ENCODE results near the gene THADA.

THADA gene

GRCh38 chr2:43323857-43324256 is 272.0 kb downstream of the THADA start:
- DNase-seq = no peak

GRCh38 chr2:43321446-43321845 is 274.4 kb downstream of the THADA start:
- DNase-seq = no peak

DNA sequence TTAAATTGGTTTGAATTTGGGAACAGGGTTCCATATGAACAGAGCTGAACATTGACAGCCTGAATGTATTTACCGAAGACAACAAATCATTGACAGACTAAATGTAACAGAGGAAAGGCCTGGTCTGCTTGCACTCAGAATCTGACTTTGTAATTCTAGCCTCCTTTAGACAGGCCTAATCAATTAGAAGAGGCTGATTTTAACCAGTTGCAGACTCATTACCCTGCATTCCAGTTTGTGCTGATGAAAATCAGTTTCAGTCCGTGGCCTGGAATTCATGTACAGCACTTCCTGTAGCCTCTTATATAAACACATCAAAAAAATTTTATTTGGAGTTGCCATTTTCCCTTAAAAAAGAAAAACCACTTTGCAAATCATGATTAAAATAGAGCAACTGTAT is 276.3 kb downstream of the THADA start:
- no peak for DNase-seq

GRCh38 chr2:43318791-43319190 is 277.0 kb downstream of the THADA start:
- DNase-seq = no peak

DNA sequence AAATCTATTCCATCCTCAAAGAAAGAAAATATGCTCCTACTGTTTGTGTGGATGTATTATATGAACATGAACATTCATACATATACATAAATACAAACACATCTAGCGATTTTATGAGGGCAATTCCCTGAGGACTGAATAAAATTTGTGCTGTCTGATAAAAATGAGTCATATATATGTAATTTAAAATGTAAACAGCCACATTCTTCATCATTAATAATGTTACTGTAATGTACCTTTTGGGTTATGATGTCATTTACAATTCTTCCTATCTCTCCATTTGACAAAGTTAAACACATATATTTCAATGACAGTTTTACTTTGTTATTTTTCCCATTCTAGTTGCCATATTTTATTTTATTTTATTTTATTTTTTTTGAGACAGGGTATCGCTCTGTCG is 278.2 kb downstream of the THADA start:
- no peak for DNase-seq

DNA sequence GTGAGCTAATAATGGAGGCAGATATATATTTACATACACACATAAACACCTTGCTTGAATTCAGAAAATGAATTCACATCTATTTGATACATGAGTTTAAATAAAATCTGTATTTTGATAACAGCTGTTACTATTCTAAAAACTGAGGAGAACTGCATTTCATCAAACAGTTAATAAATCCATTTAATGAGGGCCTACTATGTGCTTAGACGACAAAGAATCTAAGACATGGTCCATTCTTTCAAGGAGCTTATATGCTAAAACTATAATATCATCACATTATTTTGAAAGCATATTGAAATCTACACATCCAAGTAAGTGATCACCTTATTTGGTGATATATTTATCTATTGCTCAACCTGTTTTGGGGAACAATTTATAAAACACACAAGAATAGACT is 278.6 kb downstream of the THADA start:
- DNase-seq = no peak

DNA sequence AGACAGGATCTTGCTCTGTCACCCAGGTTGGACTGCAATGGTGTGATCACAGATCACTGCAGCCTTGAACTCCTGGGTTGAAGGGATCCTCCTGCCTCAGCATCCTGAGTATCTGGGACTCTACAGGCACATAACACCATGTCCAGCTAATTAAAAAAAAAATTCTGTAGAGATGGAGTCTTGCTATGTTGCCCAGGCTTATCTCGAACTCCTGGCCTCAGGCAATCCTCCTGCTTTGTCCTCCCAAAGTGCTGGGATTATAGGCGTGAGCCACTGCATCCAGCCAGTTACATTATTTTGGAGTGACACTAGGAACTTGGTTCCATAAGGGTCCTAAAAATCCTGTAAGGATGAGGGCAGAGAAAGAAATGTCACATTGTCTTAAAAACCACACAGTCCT is 280.4 kb downstream of the THADA start:
- DNase-seq = no peak

DNA sequence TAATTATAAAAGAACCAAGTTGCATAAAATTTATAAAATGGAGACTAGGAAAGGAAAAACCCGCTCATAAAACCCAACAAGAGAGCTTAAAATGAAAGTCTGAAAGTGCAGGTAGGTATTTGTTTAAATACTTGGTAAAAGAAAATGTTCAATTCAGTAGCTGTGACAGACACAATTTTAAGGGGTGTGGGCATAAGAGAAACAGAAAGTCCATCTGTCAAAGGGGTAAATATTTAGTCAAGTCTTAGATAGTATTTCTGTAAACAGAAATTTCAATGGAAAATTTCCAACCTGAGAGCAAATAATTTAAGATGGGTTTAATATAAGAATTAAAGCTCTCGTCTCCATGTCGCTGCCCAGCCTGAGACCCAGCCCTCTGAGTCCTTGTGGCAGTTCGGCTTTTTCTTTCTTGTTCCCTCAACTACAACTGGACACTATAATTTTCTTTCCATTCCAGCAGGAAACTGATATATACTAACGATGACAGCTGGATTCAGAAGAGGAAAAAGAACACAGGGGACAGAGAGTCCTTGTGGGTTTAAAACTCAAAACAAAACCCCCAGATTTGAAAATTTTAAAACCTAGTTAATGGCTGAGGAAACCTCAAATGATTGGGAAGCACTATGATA is 281.4 kb downstream of the THADA start:
- no peak for DNase-seq

GRCh38 chr2:43313642-43314017 is 282.2 kb downstream of the THADA start:
- DNase-seq = no peak

DNA sequence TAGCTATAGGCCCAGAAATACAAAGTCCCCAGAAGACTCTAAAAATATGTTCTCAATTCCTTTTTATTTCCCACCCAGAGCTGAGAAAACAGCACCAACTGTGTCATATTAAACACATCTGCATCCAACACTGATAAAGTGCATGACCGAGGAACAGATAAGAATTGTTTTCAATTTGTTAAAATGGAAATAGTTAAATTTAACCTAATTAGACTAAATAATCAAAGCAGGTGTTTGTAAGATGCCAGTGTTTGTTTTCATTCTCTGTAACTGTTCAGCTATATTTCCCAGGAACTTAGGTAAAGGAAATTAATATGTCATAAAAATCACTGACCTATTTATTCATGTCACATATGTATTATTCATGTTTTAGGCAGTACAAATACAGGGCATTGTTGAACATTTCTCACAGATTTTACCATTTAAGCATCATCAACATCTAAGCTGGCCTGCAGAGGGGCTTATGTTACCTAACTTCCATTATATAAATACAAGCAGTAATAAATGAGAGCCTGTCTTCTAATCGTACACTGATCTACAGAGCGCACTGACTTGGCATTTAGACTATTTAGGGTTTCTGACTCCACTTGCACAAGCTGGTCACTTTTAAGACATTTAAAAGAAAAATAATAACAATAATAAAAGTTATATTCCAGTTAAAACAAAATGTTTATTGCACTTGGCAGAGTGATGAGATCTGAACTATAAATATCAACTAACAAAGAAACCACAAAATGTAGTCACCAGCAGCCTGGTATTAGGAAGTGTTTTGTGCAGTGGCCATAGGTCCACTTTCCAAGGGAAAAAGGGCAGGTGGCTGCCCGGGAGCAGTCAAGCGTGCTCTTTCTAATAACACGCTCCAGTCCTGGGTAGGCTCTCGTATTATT is 282.8 kb downstream of the THADA start:
- DNase-seq = no peak

DNA sequence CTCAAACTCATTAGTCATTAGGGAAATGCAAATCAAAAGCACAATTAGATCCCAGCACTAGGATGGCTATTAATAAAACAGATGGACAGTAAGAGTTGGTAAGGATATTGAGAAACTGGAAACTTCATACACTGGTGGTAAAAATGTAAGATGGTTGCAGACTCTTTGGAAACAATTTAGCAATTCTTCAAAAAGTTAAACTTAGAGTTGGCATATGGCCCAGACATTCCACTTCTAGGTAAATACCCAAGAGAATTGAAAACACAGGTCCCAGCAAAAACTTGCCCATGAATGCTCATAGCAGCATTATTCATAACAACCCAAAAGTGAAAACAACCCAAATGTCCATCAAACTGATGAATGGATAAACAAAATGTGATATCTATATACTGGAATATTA is 284.6 kb downstream of the THADA start:
- no peak for DNase-seq

GRCh38 chr2:43309935-43310334 is 285.9 kb downstream of the THADA start:
- DNase-seq = no peak

DNA sequence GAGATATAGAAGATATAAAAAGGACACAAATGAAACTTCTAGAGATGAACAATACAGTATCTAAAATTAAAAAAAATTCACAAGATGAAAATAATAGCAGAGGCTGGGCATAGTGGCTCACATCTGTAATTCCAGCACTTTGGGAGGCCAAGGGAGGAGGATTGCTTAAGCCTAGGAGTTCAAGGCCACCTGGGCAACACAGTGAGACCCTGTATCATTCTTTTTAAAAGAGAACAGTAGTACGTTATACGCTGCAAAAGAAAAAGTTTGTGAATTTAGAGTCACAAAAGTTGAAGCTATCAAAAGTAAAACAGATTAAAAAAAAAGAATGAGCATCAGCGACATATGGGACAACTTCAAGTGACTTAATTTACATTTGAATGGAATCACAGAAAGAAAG is 287.9 kb downstream of the THADA start:
- DNase-seq = no peak

GRCh38 chr2:43307046-43307445 is 288.8 kb downstream of the THADA start:
- no peak for DNase-seq

GRCh38 chr2:43306197-43306596 is 289.6 kb downstream of the THADA start:
- no peak for DNase-seq

GRCh38 chr2:43305517-43305916 is 290.3 kb downstream of the THADA start:
- no peak for DNase-seq

- DNase-seq = no peak
These were observed 290.8 kb downstream of the THADA start for GRCh38 chr2:43305012-43305411.

GRCh38 chr2:43303889-43304288 is 291.9 kb downstream of the THADA start:
- no peak for DNase-seq

DNA sequence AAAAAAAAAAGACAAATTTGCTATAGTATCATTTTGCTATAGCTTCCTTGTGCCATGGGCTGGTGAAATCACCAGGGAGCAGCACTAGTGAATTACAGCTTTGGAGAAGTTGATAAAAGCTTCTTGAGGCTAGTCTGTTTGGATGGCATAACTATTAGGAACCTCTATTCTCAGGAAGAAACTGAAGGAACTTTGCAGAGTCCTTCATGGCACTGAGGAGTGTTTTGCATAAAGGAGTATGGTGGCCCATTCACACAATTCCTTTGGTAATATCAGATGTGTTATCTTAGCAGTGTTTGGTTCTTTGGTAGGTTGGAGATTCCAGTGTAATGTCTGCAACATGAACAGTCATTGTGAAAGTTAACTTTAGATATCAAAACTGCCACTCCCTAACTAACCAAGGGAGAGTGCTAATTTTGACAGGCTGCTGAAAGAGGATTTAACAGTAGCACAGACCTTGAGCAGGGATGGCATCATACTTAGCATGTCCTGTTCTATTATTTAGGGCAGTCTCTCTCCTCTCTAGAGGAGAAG is 292.8 kb downstream of the THADA start:
- peak in 1 of 5 experiments; percentile 66 for DNase-seq

DNA sequence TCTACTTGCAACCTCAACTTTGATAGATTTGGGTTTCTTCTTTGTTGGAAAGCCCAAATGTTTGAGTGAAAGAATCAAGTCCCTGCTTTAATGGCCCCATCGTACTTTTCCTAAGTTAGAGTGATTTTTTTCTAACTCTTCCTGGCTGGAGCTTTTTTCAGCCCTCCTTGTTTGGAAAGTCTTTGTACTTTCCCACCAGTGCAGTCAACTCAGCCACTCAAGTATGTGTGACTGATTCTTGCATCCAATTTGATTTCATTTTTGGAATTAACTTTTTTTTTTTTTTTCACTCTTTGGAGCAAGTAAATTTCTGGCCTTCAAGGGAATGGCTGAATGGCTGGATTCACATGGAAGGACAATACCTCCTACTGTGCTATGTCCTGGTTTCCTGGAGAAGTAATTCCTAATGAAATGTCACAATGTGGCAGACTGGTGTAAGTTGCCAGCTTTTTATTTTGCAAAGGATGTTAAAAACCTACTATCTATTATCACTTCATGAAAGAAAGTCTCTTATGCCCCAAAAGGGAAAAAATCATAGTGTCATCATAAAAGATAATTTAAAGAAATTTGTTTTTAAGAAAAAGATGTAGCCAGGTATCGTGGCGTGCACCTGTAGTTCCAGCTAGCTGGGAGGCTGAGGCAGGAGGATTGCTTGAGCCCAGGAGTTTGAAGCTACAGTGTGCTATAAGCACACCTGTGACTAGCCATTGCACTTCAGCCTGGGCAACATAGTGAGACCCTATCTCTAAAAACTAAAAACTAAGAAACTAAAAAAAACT is 293.5 kb downstream of the THADA start:
- no peak for DNase-seq

DNA sequence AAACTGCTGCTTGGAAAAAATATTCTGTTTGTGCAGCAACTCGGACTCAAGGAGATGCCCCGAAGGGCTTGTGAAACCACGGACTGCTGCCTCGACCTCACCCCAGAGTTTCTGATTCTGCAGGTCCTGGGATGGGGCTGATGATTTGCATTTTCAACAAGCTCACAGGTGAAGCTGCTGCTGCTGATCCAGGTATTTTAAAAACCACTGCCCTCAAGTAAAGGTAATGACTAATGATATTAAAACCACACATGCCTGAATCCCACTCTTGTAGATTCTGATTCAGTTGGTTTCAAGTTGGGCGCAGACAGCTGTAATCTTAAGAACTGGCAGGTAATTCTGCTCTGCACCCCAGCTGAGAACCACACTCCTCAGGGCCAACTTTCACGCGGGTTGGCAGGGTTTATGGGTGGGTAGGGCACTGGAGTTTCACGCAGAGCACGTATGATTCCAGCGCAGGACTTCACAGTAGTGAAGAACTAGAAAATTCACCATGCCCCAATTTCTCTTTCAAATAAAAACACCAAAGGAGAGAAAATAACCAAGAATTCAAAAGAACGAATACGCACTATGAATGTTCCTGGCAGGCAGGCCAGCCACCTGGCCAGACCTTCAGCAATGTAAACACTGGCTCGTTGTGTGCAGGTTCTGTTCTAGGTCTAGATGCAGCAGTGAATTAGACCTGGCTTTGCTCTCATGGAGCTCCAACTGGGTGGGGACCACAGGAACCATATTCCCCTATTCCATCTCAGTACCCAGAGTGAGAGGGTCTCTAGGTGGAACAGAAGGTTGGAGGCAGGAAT is 294.9 kb downstream of the THADA start:
- no peak for DNase-seq

DNA sequence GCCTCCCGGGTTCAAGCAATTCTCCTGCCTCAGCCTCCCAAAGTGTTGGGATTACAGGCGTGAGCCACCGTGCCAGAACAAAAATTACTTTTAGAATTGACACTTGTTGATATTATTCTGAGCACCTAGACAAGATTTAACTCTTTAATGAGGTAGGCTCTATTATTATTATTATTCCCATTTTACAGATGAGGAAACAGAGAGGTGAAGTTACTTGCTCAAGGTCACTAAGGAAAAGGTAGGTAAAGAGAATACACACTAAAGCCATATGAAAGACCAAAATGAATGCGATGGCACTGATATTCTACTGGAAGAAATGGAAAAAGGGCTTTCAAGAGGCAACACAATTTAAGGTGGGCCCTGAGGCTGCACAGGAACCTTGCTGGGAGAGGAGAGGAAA is 295.6 kb downstream of the THADA start:
- no peak for DNase-seq

GRCh38 chr2:43298500-43298899 is 297.3 kb downstream of the THADA start:
- no peak for DNase-seq

Measured in T-helper 2 cell (primary cell).